HCT116 (cell line): ENCODE data around the gene KIAA0825.

Source experiments
- POLR2AphosphoS5 ChIP-seq: IDR thresholded peaks from 2 replicates; pipeline ENCODE4 v1.6.1; 2011; ENCODE audit warnings: mild to moderate bottlenecking, low read depth, low read length, moderate library complexity
- TCF7L2 ChIP-seq: IDR thresholded peaks from 2 replicates; pipeline ENCODE4 v1.7.0; 2011; ENCODE audit warnings: borderline replicate concordance, inconsistent platforms; ENCODE audit not compliant: insufficient read depth, insufficient read length; ENCODE audit errors: extremely low read depth

DNA sequence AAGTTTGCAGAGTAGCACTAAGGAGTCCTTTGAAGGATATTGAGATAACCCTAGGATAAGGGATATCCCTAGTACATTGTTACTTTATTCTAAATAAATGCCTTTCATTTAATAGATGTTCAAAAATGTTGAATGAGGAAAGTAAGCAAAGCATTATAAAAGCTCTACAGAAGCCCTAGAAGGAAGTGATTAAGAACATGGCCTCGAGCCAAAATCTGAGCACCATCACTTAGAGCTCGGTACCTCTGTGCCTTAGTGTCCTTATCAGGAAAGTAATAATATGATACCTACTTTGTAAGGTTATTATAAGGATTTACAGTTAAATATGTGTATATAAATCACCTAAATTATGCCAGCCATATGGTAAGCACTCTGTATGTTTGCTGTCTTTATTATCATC, 242.6 kb downstream of the KIAA0825 start:
- TF ChIP-seq POLR2AphosphoS5 = no peak
- no peak for TF ChIP-seq TCF7L2
